D721Med (cell line): ENCODE measurements around the gene HTR2C.

ENCODE experiments used
- DNase-seq: peaks from one replicate; pipeline ENCODE4 v3.0.0; 2011; ENCODE audit warnings: low spot score; ENCODE audit not compliant: insufficient read length
- FAIRE-seq: peaks from 2 replicates; lab custom pipeline; 2011; peaks lifted over from hg19 to GRCh38; lab: Jason Lieb, UNC
- TF ChIP-seq, protein P1 (sequence below): IDR thresholded peaks from 2 replicates; pipeline ENCODE4 v1.5.1; 2012; ENCODE audit warnings: mild to moderate bottlenecking, control low read depth; ENCODE audit not compliant: insufficient read depth; ENCODE audit errors: missing control alignments

The HTR2C gene

DNA sequence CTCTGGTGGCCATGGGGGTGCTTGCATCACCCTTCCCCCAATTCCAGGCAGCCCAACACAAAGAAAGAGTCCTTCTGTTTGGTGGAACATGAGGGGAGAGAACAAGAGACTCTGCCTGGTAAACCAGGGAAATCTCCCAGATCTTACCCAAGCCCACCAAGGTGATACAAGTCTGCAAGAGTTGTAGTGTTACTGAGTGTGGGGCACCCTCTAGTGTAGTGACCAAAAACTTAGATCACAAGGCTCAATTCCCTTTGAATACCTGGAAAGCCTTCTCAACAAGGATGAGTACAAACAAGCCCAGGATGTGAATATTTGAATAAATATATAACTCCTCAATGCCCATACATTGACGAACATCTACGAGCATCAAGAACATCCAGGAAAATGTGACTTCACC is 368.8 kb downstream of the HTR2C start:
- DNase-seq (no peak), FAIRE-seq (no peak)
- TF ChIP-seq, protein P1, sequence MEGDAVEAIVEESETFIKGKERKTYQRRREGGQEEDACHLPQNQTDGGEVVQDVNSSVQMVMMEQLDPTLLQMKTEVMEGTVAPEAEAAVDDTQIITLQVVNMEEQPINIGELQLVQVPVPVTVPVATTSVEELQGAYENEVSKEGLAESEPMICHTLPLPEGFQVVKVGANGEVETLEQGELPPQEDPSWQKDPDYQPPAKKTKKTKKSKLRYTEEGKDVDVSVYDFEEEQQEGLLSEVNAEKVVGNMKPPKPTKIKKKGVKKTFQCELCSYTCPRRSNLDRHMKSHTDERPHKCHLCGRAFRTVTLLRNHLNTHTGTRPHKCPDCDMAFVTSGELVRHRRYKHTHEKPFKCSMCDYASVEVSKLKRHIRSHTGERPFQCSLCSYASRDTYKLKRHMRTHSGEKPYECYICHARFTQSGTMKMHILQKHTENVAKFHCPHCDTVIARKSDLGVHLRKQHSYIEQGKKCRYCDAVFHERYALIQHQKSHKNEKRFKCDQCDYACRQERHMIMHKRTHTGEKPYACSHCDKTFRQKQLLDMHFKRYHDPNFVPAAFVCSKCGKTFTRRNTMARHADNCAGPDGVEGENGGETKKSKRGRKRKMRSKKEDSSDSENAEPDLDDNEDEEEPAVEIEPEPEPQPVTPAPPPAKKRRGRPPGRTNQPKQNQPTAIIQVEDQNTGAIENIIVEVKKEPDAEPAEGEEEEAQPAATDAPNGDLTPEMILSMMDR = no peak
